ENCODE data around the gene CACNA2D3.

The CACNA2D3 gene

GRCh38 chr3:54137311-54137710 is 15.0 kb downstream of the CACNA2D3 start:
- DNase-seq = no peak
- TF ChIP-seq POLR2A (IDR thresholded peaks at IDR 0.05; ENCODE audit: low read length) = no peak
- no peak for TF ChIP-seq GATA1 (IDR thresholded peaks at IDR 0.05; ENCODE audit: low read depth, low read length)

- no peak for DNase-seq
- TF ChIP-seq POLR2A (IDR thresholded peaks at IDR 0.05; ENCODE audit: low read length) (no peak), GATA1 (IDR thresholded peaks at IDR 0.05; ENCODE audit: low read depth, low read length) (no peak)
These were observed 16.7 kb downstream of the CACNA2D3 start for GRCh38 chr3:54138937-54139547.

GRCh38 chr3:54139630-54140029 is 17.3 kb downstream of the CACNA2D3 start:
- TF ChIP-seq POLR2A (IDR thresholded peaks at IDR 0.05; ENCODE audit: low read length) = no peak
- no peak for TF ChIP-seq GATA1 (IDR thresholded peaks at IDR 0.05; ENCODE audit: low read depth, low read length)
- DNase-seq = no peak

- TF ChIP-seq GATA1 (IDR thresholded peaks at IDR 0.05; ENCODE audit: low read depth, low read length) (no peak), POLR2A (IDR thresholded peaks at IDR 0.05; ENCODE audit: low read length) (no peak)
- no peak for DNase-seq
These were observed 21.9 kb downstream of the CACNA2D3 start for GRCh38 chr3:54144284-54144683.

GRCh38 chr3:54146506-54147239 is 24.3 kb downstream of the CACNA2D3 start:
- peak in 1 of 2 experiments; percentile 24 for DNase-seq
- TF ChIP-seq POLR2A (IDR thresholded peaks at IDR 0.05; ENCODE audit: low read length) = no peak
- TF ChIP-seq GATA1 (IDR thresholded peaks at IDR 0.05; ENCODE audit: low read depth, low read length) = no peak

- no peak for DNase-seq
- no peak for TF ChIP-seq POLR2A (IDR thresholded peaks at IDR 0.05; ENCODE audit: low read length)
These were observed 28.6 kb downstream of the CACNA2D3 start for GRCh38 chr3:54150864-54151467.

GRCh38 chr3:54153477-54153876 is 31.1 kb downstream of the CACNA2D3 start:
- DNase-seq = no peak
- TF ChIP-seq GATA1 (IDR thresholded peaks at IDR 0.05; ENCODE audit: low read depth, low read length) (no peak), POLR2A (IDR thresholded peaks at IDR 0.05; ENCODE audit: low read length) (no peak)

- no peak for DNase-seq
- no peak for TF ChIP-seq GATA1 (IDR thresholded peaks at IDR 0.05; ENCODE audit: low read depth, low read length)
- TF ChIP-seq POLR2A (IDR thresholded peaks at IDR 0.05; ENCODE audit: low read length) = no peak
These were observed 35.5 kb downstream of the CACNA2D3 start for GRCh38 chr3:54157860-54158259.

GRCh38 chr3:54159917-54160316 is 37.6 kb downstream of the CACNA2D3 start:
- DNase-seq = no peak
- TF ChIP-seq POLR2A (IDR thresholded peaks at IDR 0.05; ENCODE audit: low read length) = no peak
- no peak for TF ChIP-seq GATA1 (IDR thresholded peaks at IDR 0.05; ENCODE audit: low read depth, low read length)

GRCh38 chr3:54163441-54163840 is 41.1 kb downstream of the CACNA2D3 start:
- TF ChIP-seq POLR2A (IDR thresholded peaks at IDR 0.05; ENCODE audit: low read length) (no peak), GATA1 (IDR thresholded peaks at IDR 0.05; ENCODE audit: low read depth, low read length) (no peak)
- no peak for DNase-seq

- no peak for TF ChIP-seq POLR2A (IDR thresholded peaks at IDR 0.05; ENCODE audit: low read length)
- TF ChIP-seq GATA1 (IDR thresholded peaks at IDR 0.05; ENCODE audit: low read depth, low read length) = no peak
- no peak for DNase-seq
These were observed 42.0 kb downstream of the CACNA2D3 start for GRCh38 chr3:54164192-54164975.

GRCh38 chr3:54165865-54166264 is 43.5 kb downstream of the CACNA2D3 start:
- DNase-seq = no peak
- TF ChIP-seq POLR2A (IDR thresholded peaks at IDR 0.05; ENCODE audit: low read length) = no peak
- no peak for TF ChIP-seq GATA1 (IDR thresholded peaks at IDR 0.05; ENCODE audit: low read depth, low read length)

GRCh38 chr3:54167999-54168398 is 45.6 kb downstream of the CACNA2D3 start:
- TF ChIP-seq GATA1 (IDR thresholded peaks at IDR 0.05; ENCODE audit: low read depth, low read length) (no peak), POLR2A (IDR thresholded peaks at IDR 0.05; ENCODE audit: low read length) (no peak)
- no peak for DNase-seq

GRCh38 chr3:54168451-54168850 is 46.1 kb downstream of the CACNA2D3 start:
- TF ChIP-seq POLR2A (IDR thresholded peaks at IDR 0.05; ENCODE audit: low read length) (no peak), GATA1 (IDR thresholded peaks at IDR 0.05; ENCODE audit: low read depth, low read length) (no peak)
- DNase-seq = no peak
